ENCODE results near the gene CSNK1A1. TPM values are rescaled to one million over a fixed set of nuclear protein-coding genes. Genes with fewer than 3 reads are reported as not detected.

Gene CSNK1A1
- polyA plus RNA-seq, 1 experiment = 171 TPM

DNA sequence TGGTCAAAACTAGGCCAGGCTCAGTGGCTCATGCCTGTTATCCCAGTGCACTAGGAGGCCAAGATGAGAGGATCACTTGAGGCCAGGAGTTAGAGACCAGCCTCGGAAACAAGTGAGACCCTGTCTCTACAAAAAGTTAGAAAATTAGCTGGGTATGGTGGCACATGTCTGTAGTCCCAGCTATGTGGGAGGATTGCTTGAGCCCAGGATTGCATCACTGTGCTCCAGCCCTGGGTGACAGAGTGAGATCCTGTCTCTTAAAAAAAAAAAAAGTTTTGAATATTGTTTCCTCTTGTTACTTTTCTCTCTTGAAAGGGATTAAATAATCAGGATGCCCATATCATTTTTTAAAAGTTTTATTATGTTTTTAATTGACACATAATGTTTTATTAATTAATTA, 37.7 kb upstream of the CSNK1A1 start:
- TF ChIP-seq, protein P1, sequence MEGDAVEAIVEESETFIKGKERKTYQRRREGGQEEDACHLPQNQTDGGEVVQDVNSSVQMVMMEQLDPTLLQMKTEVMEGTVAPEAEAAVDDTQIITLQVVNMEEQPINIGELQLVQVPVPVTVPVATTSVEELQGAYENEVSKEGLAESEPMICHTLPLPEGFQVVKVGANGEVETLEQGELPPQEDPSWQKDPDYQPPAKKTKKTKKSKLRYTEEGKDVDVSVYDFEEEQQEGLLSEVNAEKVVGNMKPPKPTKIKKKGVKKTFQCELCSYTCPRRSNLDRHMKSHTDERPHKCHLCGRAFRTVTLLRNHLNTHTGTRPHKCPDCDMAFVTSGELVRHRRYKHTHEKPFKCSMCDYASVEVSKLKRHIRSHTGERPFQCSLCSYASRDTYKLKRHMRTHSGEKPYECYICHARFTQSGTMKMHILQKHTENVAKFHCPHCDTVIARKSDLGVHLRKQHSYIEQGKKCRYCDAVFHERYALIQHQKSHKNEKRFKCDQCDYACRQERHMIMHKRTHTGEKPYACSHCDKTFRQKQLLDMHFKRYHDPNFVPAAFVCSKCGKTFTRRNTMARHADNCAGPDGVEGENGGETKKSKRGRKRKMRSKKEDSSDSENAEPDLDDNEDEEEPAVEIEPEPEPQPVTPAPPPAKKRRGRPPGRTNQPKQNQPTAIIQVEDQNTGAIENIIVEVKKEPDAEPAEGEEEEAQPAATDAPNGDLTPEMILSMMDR (IDR thresholded peaks at IDR 0.05; ENCODE audit: insufficient read depth, low read depth, low read length) = no peak
- CTCF ChIA-PET = interaction anchor here (1.2 to 3.7 kb wide), 3 partner anchors 28 to 133 kb away, joined by 3 to 10 read pairs (median 4); no protein-coding TSS in a partner anchor
- POLR2A ChIA-PET = no interaction called here
- no peaks in the 10 kb centered on the region for H3K27me3 ChIP-seq (ENCODE audit: control insufficient read depth, insufficient read depth, low read length)
- no peaks in the 10 kb centered on the region for H3K36me3 ChIP-seq (ENCODE audit: control insufficient read depth, insufficient read depth, low read length)
- no peak for DNase-seq (ENCODE audit: low read depth)
- no peak overlapping the region for H3K4me3 ChIP-seq (ENCODE audit: low read depth, low read length)

DNA sequence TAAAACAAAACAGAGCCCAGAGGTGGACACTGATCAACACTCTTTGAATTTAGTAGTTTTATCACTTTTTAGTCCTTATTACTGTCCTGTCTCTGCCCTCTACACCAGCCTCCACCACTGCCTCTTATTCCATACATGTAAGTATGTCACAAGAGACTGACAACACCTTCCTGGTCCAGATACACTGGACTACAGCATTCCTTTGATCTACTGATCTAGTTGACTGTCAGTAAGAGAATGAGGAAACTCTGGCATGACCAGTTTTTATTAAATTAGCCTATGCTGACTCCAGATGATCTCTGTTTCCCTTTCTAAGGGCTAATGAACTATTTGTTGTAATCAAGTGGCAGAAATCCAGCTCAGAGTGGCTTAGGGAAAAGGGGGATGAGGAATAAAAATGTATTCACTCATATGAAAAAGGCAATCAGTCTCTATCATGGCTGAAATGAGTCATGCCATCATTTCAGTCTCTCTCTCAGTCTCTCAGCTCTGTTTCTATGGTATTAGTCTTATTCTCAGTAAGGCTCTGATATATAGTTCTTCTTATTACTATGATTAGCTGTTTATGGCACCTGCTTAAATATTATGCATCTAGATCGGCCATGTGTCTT, 35.6 kb upstream of the CSNK1A1 start:
- TF ChIP-seq, protein P1 (IDR thresholded peaks at IDR 0.05; ENCODE audit: insufficient read depth, low read depth, low read length) = no peak
- Histone ChIP-seq H3K4me3 (ENCODE audit: low read depth, low read length) (no peak overlapping the region), H3K27me3 (ENCODE audit: control insufficient read depth, insufficient read depth, low read length) (no peaks in the 10 kb centered on the region), H3K36me3 (ENCODE audit: control insufficient read depth, insufficient read depth, low read length) (no peaks in the 10 kb centered on the region)
- ChIA-PET POLR2A (interaction anchor here (0.6 kb wide), 1 partner anchor 18 kb away, joined by 14 read pairs; no protein-coding TSS in a partner anchor), CTCF (interaction anchor here (0.9 to 3.7 kb wide), 2 partner anchors 8 to 32 kb away, joined by 3 to 10 read pairs; no protein-coding TSS in a partner anchor)
- DNase-seq (ENCODE audit: low read depth) = no peak

DNA sequence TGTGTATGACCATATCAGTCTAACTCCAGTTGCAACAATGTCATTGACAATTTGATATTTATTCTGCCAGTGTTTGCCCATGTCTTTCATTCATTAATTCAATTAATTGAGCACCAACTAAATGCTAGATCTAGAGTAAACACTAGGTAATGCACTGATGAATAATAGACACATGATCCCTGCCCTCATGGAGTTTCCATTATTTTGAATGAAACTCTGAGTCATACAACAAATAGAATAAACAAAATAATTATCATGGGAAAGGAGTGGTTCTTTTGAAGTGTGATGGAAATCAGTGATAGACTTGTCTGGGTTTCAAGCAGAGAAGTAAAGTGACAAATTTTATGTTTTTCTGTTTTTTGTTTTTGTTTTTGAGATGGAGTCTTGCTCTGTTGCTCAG, 34.7 kb upstream of the CSNK1A1 start:
- H3K4me3 ChIP-seq (ENCODE audit: low read depth, low read length) = no peak overlapping the region
- DNase-seq (ENCODE audit: low read depth) = no peak
- no peaks in the 10 kb centered on the region for H3K36me3 ChIP-seq (ENCODE audit: control insufficient read depth, insufficient read depth, low read length)
- TF ChIP-seq, protein P1 (IDR thresholded peaks at IDR 0.05; ENCODE audit: insufficient read depth, low read depth, low read length) = no peak
- POLR2A ChIA-PET = no interaction called here
- no peaks in the 10 kb centered on the region for H3K27me3 ChIP-seq (ENCODE audit: control insufficient read depth, insufficient read depth, low read length)
- CTCF ChIA-PET = interaction anchor here (0.6 kb wide), 1 partner anchor 32 kb away, joined by 3 read pairs; no protein-coding TSS in a partner anchor

DNA sequence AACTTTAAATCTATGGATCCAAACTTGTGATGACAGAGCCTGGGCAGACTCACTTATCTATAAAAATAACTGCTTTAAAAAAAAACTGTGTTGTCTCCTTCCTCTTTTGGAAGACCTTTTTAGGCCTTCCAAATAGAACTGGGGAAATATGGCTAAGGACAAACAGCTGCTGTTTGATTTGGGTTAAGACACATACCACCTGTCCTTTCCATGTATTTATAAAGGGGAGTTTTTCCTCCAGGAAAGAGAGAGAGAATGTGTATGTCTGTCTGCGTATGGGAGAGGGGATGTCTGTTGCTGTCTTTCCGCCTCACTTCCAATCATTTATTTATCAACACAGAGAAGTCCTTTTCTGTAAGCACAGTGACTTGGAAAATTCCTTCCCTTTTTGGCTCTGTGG, 32.9 kb upstream of the CSNK1A1 start:
- DNase-seq (ENCODE audit: low read depth) = no peak
- POLR2A ChIA-PET = no interaction called here
- no peaks in the 10 kb centered on the region for H3K27me3 ChIP-seq (ENCODE audit: control insufficient read depth, insufficient read depth, low read length)

DNA sequence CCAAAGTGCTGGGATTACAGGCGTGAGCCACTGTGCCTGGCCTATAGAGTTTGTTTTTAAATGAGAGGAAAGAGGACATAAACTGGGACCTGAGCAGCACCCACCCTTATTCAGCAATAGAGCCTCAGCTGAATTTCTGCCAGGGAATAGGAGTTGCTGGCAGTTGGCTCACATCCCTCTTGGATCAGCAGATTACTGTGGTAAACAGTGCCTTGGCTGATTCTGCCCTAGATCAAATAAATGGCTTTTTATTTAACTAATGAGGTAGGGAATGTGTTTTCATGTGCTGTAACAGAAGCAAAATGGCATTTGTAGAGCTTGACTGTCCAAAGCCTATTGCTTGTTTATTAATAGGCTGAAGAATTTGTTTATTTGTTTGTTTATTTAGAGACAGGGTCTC, 32.2 kb upstream of the CSNK1A1 start:
- Histone ChIP-seq H3K36me3 (ENCODE audit: control insufficient read depth, insufficient read depth, low read length) (no peaks in the 10 kb centered on the region), H3K27me3 (ENCODE audit: control insufficient read depth, insufficient read depth, low read length) (no peaks in the 10 kb centered on the region), H3K4me3 (ENCODE audit: low read depth, low read length) (no peak overlapping the region)
- CTCF ChIA-PET = interaction anchor here (1.1 to 2.9 kb wide), 3 partner anchors 26 to 148 kb away, joined by 4 to 19 read pairs (median 5); no protein-coding TSS in a partner anchor
- POLR2A ChIA-PET = no interaction called here
- DNase-seq (ENCODE audit: low read depth) = no peak
- TF ChIP-seq, protein P1 (IDR thresholded peaks at IDR 0.05; ENCODE audit: insufficient read depth, low read depth, low read length) = no peak

More for the DNA sequence above, 32.9 kb upstream of the CSNK1A1 start:
- CTCF ChIA-PET = interaction anchor here (2.2 to 2.9 kb wide), 2 partner anchors 34 to 149 kb away, joined by 4 to 19 read pairs; no protein-coding TSS in a partner anchor
- Histone ChIP-seq H3K36me3 (ENCODE audit: control insufficient read depth, insufficient read depth, low read length) (no peaks in the 10 kb centered on the region), H3K4me3 (ENCODE audit: low read depth, low read length) (no peak overlapping the region)
- TF ChIP-seq, protein P1 (IDR thresholded peaks at IDR 0.05; ENCODE audit: insufficient read depth, low read depth, low read length) = no peak
